ENCODE data around the gene SLC8A3.

SLC8A3 gene

GRCh38 chr14:70067810-70068209, 120.9 kb downstream of the SLC8A3 start:
- no peak for DNase-seq (ENCODE audit: low read depth in 2 of 2)

GRCh38 chr14:70064136-70064865, 124.5 kb downstream of the SLC8A3 start:
- DNase-seq (ENCODE audit: low read depth in 2 of 2): no peak

GRCh38 chr14:70061108-70061507, 127.6 kb downstream of the SLC8A3 start:
- DNase-seq (ENCODE audit: low read depth in 2 of 2): no peak

GRCh38 chr14:70059545-70059944, 129.2 kb downstream of the SLC8A3 start:
- DNase-seq (ENCODE audit: low read depth in 2 of 2): no peak

- DNase-seq (ENCODE audit: low read depth in 2 of 2): no peak
Observed at GRCh38 chr14:70057519-70058136, 131.1 kb downstream of the SLC8A3 start.

GRCh38 chr14:70052990-70053389, 135.8 kb downstream of the SLC8A3 start:
- no peak for DNase-seq (ENCODE audit: low read depth in 2 of 2)

- no peak for DNase-seq (ENCODE audit: low read depth in 2 of 2)
Observed at GRCh38 chr14:70050136-70050535, 138.6 kb downstream of the SLC8A3 start.

GRCh38 chr14:70049605-70050004, 139.1 kb downstream of the SLC8A3 start:
- DNase-seq (ENCODE audit: low read depth in 2 of 2): no peak

GRCh38 chr14:70048313-70048654, 140.5 kb downstream of the SLC8A3 start:
- no peak for DNase-seq (ENCODE audit: low read depth in 2 of 2)

- no peak for DNase-seq (ENCODE audit: low read depth in 2 of 2)
Observed at GRCh38 chr14:70047598-70048312, 141.0 kb downstream of the SLC8A3 start.

GRCh38 chr14:70045844-70046535, 142.8 kb downstream of the SLC8A3 start:
- no peak for DNase-seq (ENCODE audit: low read depth in 2 of 2)

- DNase-seq (ENCODE audit: low read depth in 2 of 2): no peak
Observed at GRCh38 chr14:70045310-70045709, 143.4 kb downstream of the SLC8A3 start.

- DNase-seq (ENCODE audit: low read depth in 2 of 2): no peak
Observed at GRCh38 chr14:70043001-70043400, 145.8 kb downstream of the SLC8A3 start.

- no peak for DNase-seq (ENCODE audit: low read depth in 2 of 2)
Observed at GRCh38 chr14:70036665-70037064, 152.1 kb downstream of the SLC8A3 start.

GRCh38 chr14:70034257-70034656, 154.5 kb downstream of the SLC8A3 start:
- no peak for DNase-seq (ENCODE audit: low read depth in 2 of 2)

- no peak for DNase-seq (ENCODE audit: low read depth in 2 of 2)
Observed at GRCh38 chr14:70033561-70033960, 155.2 kb downstream of the SLC8A3 start.

- DNase-seq (ENCODE audit: low read depth in 2 of 2): no peak
Observed at GRCh38 chr14:70033116-70033515, 155.6 kb downstream of the SLC8A3 start.

GRCh38 chr14:70032447-70032846, 156.3 kb downstream of the SLC8A3 start:
- no peak for DNase-seq (ENCODE audit: low read depth in 2 of 2)

- DNase-seq (ENCODE audit: low read depth in 2 of 2): no peak
Observed at GRCh38 chr14:70032016-70032415, 156.7 kb downstream of the SLC8A3 start.

- DNase-seq (ENCODE audit: low read depth in 2 of 2): no peak
Observed at GRCh38 chr14:70029296-70030132, 159.2 kb downstream of the SLC8A3 start.

- DNase-seq (ENCODE audit: low read depth in 2 of 2): peak; percentile 15 to 26
Observed at GRCh38 chr14:70027785-70028428, 160.8 kb downstream of the SLC8A3 start.
